Coronary artery (tissue), 2 donors: ENCODE results near the gene OR51E2.

Experiments
- DNase-seq: peaks from one replicate; pipeline ENCODE4 v3.0.0-alpha.2; 2017; ENCODE audit warnings: low spot score
- H3K27ac ChIP-seq, 2 donors: fragments of 200-600 bp; sonication (generic); one replicate each; pipeline ENCODE4 v1.5.1; 2016 to 2019
- H3K4me3 ChIP-seq: fragments of 200-600 bp; sonication (generic); 2 replicates; pipeline ENCODE4 v1.5.1; 2016; ENCODE audit warnings: mild to moderate bottlenecking, moderate library complexity
- TF ChIP-seq, protein P1 (sequence below): fragments of 200-600 bp; sonication (generic); IDR thresholded peaks from one replicate; pipeline ENCODE4 v1.5.1; 2019; ENCODE audit warnings: antibody characterized with exemption

The OR51E2 gene

DNA sequence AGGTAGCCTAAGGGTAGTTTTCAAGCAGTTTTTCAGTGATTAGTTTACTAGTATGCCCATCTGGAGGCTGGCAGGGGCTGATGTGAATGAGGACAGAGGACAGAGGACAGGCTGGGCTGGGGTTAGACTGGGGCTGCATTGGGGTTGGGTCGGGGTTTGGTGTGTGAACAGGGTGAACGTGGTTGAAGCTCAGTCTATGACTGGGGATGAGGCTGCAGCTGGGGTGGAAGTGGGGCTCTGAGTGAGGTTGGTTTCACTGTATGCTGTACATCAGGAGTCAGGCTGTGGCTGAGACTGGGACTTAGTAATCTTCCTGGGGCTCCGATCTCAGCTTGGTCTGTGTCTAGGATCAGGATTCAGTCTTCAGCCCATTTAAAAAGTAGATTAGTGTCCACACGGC lies 53.4 kb downstream of the OR51E2 start:
- no peak for DNase-seq
- Histone ChIP-seq H3K4me3 (no peak overlapping the region), H3K27ac (peak overlapping the region in 1 of 2 donors; percentile 1)

DNA sequence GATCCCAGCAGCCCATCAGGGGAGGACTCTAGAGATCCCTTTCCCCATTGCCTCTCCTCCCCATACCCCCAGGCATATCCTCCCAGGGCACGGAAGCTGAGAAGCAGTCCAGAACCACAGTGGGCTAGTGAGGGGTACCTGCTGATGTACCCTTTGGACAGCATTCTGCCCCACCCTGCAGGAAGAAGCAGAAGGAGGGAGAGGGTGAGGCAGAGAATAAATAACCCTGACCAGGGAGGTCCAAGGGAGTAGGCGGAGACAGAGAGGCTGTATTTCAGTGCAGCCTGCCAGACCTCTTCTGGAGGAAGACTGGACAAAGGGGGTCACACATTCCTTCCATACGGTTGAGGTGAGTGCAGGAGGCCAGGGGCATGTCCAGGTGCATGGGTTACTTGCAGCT lies 54.0 kb downstream of the OR51E2 start, which contains the start of gene OR51E1:
Gene OR51E1 (plus strand): TSS at position 301 of the 400 bp plus-strand sequence. CDS start 8,545 bp downstream, outside the sequence.
- Histone ChIP-seq H3K4me3 (peak within 1 kb of the TSS; percentile 31), H3K27ac (peak within 1 kb of the TSS in 1 of 2 donors; percentile 3)
- TF ChIP-seq, protein P1, sequence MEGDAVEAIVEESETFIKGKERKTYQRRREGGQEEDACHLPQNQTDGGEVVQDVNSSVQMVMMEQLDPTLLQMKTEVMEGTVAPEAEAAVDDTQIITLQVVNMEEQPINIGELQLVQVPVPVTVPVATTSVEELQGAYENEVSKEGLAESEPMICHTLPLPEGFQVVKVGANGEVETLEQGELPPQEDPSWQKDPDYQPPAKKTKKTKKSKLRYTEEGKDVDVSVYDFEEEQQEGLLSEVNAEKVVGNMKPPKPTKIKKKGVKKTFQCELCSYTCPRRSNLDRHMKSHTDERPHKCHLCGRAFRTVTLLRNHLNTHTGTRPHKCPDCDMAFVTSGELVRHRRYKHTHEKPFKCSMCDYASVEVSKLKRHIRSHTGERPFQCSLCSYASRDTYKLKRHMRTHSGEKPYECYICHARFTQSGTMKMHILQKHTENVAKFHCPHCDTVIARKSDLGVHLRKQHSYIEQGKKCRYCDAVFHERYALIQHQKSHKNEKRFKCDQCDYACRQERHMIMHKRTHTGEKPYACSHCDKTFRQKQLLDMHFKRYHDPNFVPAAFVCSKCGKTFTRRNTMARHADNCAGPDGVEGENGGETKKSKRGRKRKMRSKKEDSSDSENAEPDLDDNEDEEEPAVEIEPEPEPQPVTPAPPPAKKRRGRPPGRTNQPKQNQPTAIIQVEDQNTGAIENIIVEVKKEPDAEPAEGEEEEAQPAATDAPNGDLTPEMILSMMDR, result no peak
- no peak for DNase-seq

More for the DNA sequence above, 53.4 kb downstream of the OR51E2 start:
- TF ChIP-seq, protein P1, result no peak

DNA sequence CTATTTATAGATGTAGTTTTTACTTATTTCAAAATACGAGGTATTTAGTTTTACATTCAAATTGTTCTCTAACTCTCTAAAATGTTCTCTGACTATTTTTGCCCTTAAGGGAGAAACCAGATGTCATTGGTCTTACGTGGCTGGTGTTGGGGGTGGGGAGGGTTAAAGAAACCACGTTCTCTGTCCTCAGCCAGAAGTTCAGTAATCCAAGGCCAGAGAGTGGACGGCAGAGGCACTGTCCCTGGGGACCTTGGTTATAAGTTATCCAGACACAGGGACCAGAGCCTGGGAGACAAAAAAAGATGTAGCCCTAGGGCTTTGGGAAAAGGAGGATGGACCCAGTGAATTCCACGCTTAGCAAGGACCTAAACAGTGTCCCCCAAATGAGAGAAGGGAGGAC lies 54.6 kb downstream of the OR51E2 start:
- peak overlapping the region in 1 of 2 donors; percentile 3 for H3K27ac ChIP-seq
- DNase-seq, result no peak
- TF ChIP-seq, protein P1, result no peak
- H3K4me3 ChIP-seq, result peak overlapping the region; percentile 31

DNA sequence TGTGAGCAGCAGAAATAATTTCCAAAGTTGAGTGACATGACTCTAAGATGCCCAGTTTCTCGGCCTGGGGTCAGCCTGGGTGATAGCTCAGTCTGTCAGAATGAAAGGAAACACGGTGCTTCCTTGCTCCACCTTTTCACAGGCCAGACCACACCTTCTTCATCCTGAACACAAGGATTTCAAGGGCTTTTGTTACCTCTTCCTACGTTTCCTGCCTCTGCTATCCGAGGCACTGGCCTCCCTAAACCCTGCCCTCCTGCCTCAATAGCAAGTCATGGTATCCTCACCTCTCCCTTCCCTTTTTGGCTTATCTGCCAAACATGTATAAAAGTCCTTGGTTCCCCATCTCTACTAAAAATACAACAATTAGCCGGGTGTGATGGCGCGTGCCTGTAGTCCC lies 55.6 kb downstream of the OR51E2 start:
- Histone ChIP-seq H3K27ac (no peak overlapping the region), H3K4me3 (no peak overlapping the region)
- TF ChIP-seq, protein P1, result no peak
- no peak for DNase-seq

DNA sequence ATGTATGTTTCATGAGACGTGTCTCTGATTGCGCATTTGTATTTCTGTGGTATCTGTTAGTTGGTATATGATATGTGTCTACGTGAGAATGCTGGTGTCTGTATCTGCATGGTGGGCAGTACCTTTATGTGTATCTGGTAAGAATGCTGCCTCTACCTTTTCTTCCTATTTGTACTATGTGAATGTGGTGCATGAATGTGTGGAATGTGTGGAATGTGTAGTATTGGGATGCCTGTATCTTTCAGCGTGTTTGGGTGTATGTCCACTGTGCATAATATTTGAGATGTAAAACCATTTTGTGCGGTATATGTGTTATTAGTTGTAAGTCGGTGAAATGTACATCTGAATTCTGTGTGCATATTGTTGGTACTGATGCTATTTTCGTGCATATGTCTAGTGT lies 56.2 kb downstream of the OR51E2 start:
- TF ChIP-seq, protein P1, result no peak
- H3K27ac ChIP-seq, result no peak overlapping the region
- no peak for DNase-seq
- H3K4me3 ChIP-seq, result no peak overlapping the region

DNA sequence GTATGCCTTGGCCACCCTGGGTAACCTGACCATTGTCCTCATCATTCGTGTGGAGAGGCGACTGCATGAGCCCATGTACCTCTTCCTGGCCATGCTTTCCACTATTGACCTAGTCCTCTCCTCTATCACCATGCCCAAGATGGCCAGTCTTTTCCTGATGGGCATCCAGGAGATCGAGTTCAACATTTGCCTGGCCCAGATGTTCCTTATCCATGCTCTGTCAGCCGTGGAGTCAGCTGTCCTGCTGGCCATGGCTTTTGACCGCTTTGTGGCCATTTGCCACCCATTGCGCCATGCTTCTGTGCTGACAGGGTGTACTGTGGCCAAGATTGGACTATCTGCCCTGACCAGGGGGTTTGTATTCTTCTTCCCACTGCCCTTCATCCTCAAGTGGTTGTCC lies 57.7 kb downstream of the OR51E2 start:
- DNase-seq, result no peak
- no peak overlapping the region for H3K4me3 ChIP-seq
- TF ChIP-seq, protein P1, result no peak
- H3K27ac ChIP-seq, result no peak overlapping the region

DNA sequence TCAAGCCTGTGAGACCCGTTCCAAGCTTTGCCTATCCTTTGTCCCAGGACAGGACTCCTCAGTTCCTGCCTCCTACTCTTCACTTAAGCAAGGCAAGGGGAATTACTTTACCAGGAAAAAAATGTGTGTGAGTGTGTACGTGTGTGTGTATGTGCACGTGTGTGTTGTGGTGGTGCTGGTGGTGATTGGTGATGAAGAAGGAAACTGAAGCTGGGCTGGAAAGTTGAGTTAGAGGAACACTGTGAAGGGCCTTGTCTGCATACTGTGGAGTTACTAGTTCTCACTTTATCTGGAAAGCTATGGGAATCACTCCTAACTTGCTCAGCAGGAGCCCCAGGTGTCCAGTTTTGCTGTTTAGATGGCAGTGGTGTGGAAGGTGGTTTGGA lies 60.0 kb downstream of the OR51E2 start:
- DNase-seq, result no peak
- no peak overlapping the region for H3K4me3 ChIP-seq
- TF ChIP-seq, protein P1, result no peak
- H3K27ac ChIP-seq, result no peak overlapping the region
